SK-N-MC (cell line): ENCODE results near the gene UGT1A6.

ENCODE experiments used
- EZH2 ChIP-seq: fragments of 200-600 bp; sonication (generic); IDR thresholded peaks from one replicate; pipeline ENCODE4 v1.6.1; 2017; ENCODE audit warnings: antibody characterized with exemption
- FOXP2 ChIP-seq: optimal IDR thresholded peaks from 2 replicates; pipeline ENCODE3; 2011; ENCODE audit warnings: mild to moderate bottlenecking, moderate library complexity; ENCODE audit not compliant: insufficient read depth; ENCODE audit errors: extremely low read length, control extremely low read depth
- POLR2AphosphoS5 ChIP-seq: IDR thresholded peaks from 2 replicates; pipeline ENCODE4 v1.6.1; 2012; ENCODE audit warnings: mild to moderate bottlenecking, low read depth, low read length, borderline replicate concordance

DNA sequence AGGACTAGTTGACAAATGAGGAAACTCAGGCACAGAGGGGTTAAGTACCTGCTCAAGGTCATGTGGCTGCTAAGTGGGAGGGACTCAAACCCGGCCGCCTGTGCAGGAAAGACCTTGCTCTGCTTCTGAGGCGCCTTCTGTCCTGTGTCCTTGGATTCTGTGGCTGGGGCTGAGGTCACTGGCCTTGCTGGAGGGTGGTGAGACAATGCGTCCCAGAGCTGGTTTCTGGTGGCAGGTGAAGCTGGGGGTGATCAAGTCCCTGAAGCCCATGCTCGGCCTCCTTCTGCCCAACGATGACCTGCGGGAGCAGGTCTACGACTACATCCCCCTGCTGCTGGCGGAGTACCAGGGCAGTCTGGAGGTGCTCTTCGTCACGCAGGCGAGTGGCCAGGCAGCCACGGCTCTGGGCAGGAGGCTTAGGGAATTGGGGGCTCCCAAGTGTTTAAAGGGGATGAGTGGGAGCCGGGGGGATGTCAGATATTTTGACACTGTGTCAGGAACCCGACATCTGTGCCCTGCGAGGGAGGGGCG lies 101.5 kb downstream of the UGT1A6 start:
- TF ChIP-seq POLR2AphosphoS5: no peak
- no peak for TF ChIP-seq EZH2
- TF ChIP-seq FOXP2: no peak
